GM12878 (cell line): ENCODE results near the gene MACROD2. TPM values are rescaled to one million over a fixed set of nuclear protein-coding genes. Genes with fewer than 3 reads are reported as not detected.

ENCODE experiments used
- ATAC-seq: fragments of 200-7000 bp; cut with Tn5 transposase; 3 replicates; pipeline ENCODE4 v1.9.1; 2020; ENCODE audit warnings: mild to moderate bottlenecking, moderate library complexity
- BruUV-seq: library from RNA; stranded (reverse); fragments of 400-500 nt; replicated peaks from 2 replicates; lab custom pipeline; 2021; lab: Mats Ljungman, UMichigan
- CTCF ChIA-PET: fragments of 300-600 bp; sonication (Branson Sonifier 250); formaldehyde crosslinking; extraction: SDS; loops from one replicate; lab custom pipeline; 2021; ENCODE audit warnings: inconsistent platforms; lab: Yijun Ruan, JAX
- POLR2A ChIA-PET: fragments of 350-600 bp; formaldehyde crosslinking; extraction: SDS; loops from one replicate; lab custom pipeline; 2021; ENCODE audit warnings: inconsistent platforms; lab: Charles Lee
- RAD21 ChIA-PET: fragments of 300-600 bp; sonication (Branson Sonifier 250); formaldehyde crosslinking; loops from one replicate; lab custom pipeline; 2023; ENCODE audit warnings: antibody characterized with exemption; ENCODE audit not compliant: unreplicated experiment; lab: Charles Lee
- SMC1A ChIA-PET: fragments of 300-600 bp; sonication (Branson Sonifier 250); formaldehyde crosslinking; loops from one replicate; lab custom pipeline; 2023; ENCODE audit not compliant: unreplicated experiment, uncharacterized antibody; lab: Charles Lee
- DNase-seq: peaks from one replicate; pipeline ENCODE4 v3.0.0-alpha.2; 2011; ENCODE audit warnings: low read depth, low spot score
- FAIRE-seq: peaks from 3 replicates; lab custom pipeline; 2011; peaks lifted over from hg19 to GRCh38; lab: Jason Lieb, UNC
- H2AFZ ChIP-seq: 2 replicates; pipeline ENCODE4 v1.6.0; 2011; ENCODE audit warnings: low read depth, low read length, control low read depth; ENCODE audit not compliant: control insufficient read depth
- H3K27ac ChIP-seq: 2 replicates; pipeline ENCODE4 v1.5.1; 2011; ENCODE audit warnings: control low read depth; ENCODE audit not compliant: control insufficient read depth, insufficient read depth
- H3K27me3 ChIP-seq, 2 experiments: replicated peaks in 1 of 2; 2 replicates each; pipeline versions ENCODE4 v1.6.0 to v1.6.1; 2011; ENCODE audit warnings: low read length in 1 of 2; ENCODE audit not compliant: control insufficient read depth in 2 of 2, insufficient read depth in 2 of 2
- H3K36me3 ChIP-seq, 2 experiments: 2 replicates each; pipeline ENCODE4 v1.5.1; 2011; ENCODE audit warnings: low read length in 1 of 2; ENCODE audit not compliant: control insufficient read depth in 2 of 2, insufficient read depth in 2 of 2
- H3K4me1 ChIP-seq: 2 replicates; pipeline ENCODE4 v1.6.1; 2011; ENCODE audit warnings: mild to moderate bottlenecking, low read length, moderate library complexity, mixed read lengths; ENCODE audit not compliant: control insufficient read depth, insufficient read depth
- H3K4me2 ChIP-seq: 2 replicates; pipeline ENCODE4 v1.6.0; 2011; ENCODE audit warnings: control low read depth; ENCODE audit not compliant: control insufficient read depth, insufficient read depth
- H3K4me3 ChIP-seq: fragments of 200-600 bp; sonication (generic); 2 replicates; pipeline ENCODE4 v1.5.1; 2016
- H3K79me2 ChIP-seq: 2 replicates; pipeline ENCODE4 v1.6.0; 2011; ENCODE audit warnings: low read length; ENCODE audit not compliant: control insufficient read depth, insufficient read depth
- H3K9ac ChIP-seq: 2 replicates; pipeline ENCODE4 v1.8.0; 2011; ENCODE audit warnings: low read length, control low read depth, mixed read lengths; ENCODE audit not compliant: control insufficient read depth, insufficient read depth
- H3K9me3 ChIP-seq: replicated peaks from 3 replicates; pipeline ENCODE4 v1.5.1; 2011; ENCODE audit warnings: mild to moderate bottlenecking, low read length; ENCODE audit not compliant: control insufficient read depth, insufficient read depth
- H4K20me1 ChIP-seq: 2 replicates; pipeline ENCODE4 v1.6.0; 2011; ENCODE audit not compliant: control insufficient read depth, insufficient read depth
- IKZF2 ChIP-seq, 2 experiments: fragments of 450-650 bp; IDR thresholded peaks; 2 replicates each; pipeline ENCODE4 v1.6.1; 2017; ENCODE audit warnings: mild to moderate bottlenecking in 2 of 2, moderate library complexity in 2 of 2
- KLF5 ChIP-seq: fragments of 450-650 bp; IDR thresholded peaks from 2 replicates; pipeline ENCODE4 v1.6.1; 2014; ENCODE audit warnings: mild to moderate bottlenecking; ENCODE audit not compliant: partially characterized antibody
- MTA2 ChIP-seq: fragments of 450-650 bp; IDR thresholded peaks from 2 replicates; pipeline ENCODE4 v1.6.1; 2016; ENCODE audit warnings: low read depth, mild to moderate bottlenecking, moderate library complexity
- RBBP5 ChIP-seq: fragments of 200-600 bp; sonication (generic); conservative IDR thresholded peaks from 2 replicates; pipeline ENCODE4 v1.6.1; 2016
- SPI1 ChIP-seq: IDR thresholded peaks from 2 replicates; pipeline ENCODE4 v1.6.1; 2011; ENCODE audit warnings: low read depth, mild to moderate bottlenecking, low read length, moderate library complexity, borderline replicate concordance; ENCODE audit not compliant: insufficient read depth
- WGBS: methylation state at CpG from one replicate; pipeline ENCODE4 v1.1.6; 2016; ENCODE audit warnings: low lambda C conversion rate; ENCODE audit not compliant: insufficient replicate concordance, insufficient coverage; ENCODE audit errors: missing lambda C conversion rate; 5-methylcytosine and 5-hydroxymethylcytosine counted together
- in situ Hi-C: fragments of 300-500 bp; cut with MboI; formaldehyde crosslinking; loops from 9 replicates; pipeline ENCODE4 v1.14.3; 2018; ENCODE audit warnings: mixed read lengths
- intact Hi-C: fragments of 100-400 bp; cut with micrococcal nuclease; formaldehyde crosslinking; loops from one replicate; pipeline ENCODE4 v1.14.2; 2022; ENCODE audit not compliant: unreplicated experiment
- polyA plus RNA-seq, 11 experiments: library from polyadenylated mRNA; depleted of rRNA in 4 of 11; unstranded in 6 of 11; stranded (reverse) in 5 of 11; fragments of >200 nt; fragmentation: Nextera tagmentation in 4 of 11; fragmentation: Illumina TruSeq in 1 of 11; extraction: Ambion mirVana in 4 of 11; extraction: Trizol in 1 of 11; gene quantifications; 1 replicate in 1 of 11; 2 replicates in 10 of 11; pipeline versions ENCODE4 v1.2.1 to v1.2.3, GENCODE V29; 2011 to 2016; ENCODE audit warnings: inconsistent platforms in 2 of 11, missing spikeins in 2 of 11, low read depth in 1 of 11
- total RNA-seq, 4 experiments: library from RNA; depleted of rRNA in 3 of 4; stranded (reverse); fragments of >200 nt in 3 of 4; fragmentation: Illumina TruSeq in 1 of 4; extraction: Trizol in 1 of 4; gene quantifications; 2 replicates each; pipeline versions ENCODE4 v1.2.1 to v1.2.3, GENCODE V29; 2013 to 2021
- TF ChIP-seq, protein P1 (sequence below): IDR thresholded peaks from 2 replicates; pipeline ENCODE4 v1.6.1; 2012; ENCODE audit warnings: improper control_type of control experiment, low read depth, low read length; ENCODE audit not compliant: insufficient replicate concordance

Gene MACROD2
- total and polyA plus RNA-seq, 10 of the 15 experiments (the other 5 are each of a cell fraction or from before 2014, with no cell fraction given): 1.1 to 21.5 (median 2.2) TPM

DNA sequence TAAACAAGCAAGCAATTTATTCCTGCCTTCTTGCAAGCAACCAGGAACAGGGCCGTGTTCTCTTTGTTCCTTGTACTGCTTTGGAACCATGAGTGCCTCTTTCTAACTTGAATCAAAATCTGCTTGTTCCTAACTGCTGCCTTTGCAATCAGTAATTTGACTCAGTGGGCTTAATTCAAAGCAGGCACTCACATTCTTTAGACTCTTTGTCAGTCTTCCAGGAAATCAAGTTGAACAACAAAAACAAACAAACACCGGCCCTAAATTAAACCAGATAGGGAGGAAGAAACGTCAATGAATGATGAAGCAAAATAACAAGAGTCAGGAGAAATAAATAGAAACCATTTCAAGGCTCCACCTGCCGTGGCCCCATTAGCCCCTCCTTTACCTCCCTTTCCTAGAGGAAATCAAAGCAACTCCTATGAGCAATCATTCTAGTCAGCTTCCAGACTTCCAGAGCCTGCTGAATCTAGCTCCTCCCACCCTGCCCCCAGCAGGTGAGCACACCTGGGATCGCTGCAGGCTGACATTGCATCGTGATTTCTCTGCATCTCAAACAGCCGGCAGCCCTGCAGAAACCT is 924.3 kb downstream of the MACROD2 start:
- no peak overlapping the region for H3K4me3 ChIP-seq
- H3K9me3 ChIP-seq: no peaks in the 10 kb centered on the region; the same call in 2 of the 3 replicates
- SMC1A ChIA-PET: interaction anchor here (0.9 to 1.2 kb wide), 2 partner anchors 8 to 15 kb away, joined by 3 to 5 read pairs; no protein-coding TSS in a partner anchor
- ATAC-seq (no peak), FAIRE-seq (no peak)
- no peaks in the 10 kb centered on the region for H3K79me2 ChIP-seq
- H3K27ac ChIP-seq: no peak overlapping the region
- no peaks in the 10 kb centered on the region for H3K36me3 ChIP-seq
- TF ChIP-seq IKZF2 (IDR thresholded peaks at IDR 0.05) (no peak), SPI1 (no peak), RBBP5 (no peak), KLF5 (no peak), MTA2 (no peak)
- TF ChIP-seq, protein P1, sequence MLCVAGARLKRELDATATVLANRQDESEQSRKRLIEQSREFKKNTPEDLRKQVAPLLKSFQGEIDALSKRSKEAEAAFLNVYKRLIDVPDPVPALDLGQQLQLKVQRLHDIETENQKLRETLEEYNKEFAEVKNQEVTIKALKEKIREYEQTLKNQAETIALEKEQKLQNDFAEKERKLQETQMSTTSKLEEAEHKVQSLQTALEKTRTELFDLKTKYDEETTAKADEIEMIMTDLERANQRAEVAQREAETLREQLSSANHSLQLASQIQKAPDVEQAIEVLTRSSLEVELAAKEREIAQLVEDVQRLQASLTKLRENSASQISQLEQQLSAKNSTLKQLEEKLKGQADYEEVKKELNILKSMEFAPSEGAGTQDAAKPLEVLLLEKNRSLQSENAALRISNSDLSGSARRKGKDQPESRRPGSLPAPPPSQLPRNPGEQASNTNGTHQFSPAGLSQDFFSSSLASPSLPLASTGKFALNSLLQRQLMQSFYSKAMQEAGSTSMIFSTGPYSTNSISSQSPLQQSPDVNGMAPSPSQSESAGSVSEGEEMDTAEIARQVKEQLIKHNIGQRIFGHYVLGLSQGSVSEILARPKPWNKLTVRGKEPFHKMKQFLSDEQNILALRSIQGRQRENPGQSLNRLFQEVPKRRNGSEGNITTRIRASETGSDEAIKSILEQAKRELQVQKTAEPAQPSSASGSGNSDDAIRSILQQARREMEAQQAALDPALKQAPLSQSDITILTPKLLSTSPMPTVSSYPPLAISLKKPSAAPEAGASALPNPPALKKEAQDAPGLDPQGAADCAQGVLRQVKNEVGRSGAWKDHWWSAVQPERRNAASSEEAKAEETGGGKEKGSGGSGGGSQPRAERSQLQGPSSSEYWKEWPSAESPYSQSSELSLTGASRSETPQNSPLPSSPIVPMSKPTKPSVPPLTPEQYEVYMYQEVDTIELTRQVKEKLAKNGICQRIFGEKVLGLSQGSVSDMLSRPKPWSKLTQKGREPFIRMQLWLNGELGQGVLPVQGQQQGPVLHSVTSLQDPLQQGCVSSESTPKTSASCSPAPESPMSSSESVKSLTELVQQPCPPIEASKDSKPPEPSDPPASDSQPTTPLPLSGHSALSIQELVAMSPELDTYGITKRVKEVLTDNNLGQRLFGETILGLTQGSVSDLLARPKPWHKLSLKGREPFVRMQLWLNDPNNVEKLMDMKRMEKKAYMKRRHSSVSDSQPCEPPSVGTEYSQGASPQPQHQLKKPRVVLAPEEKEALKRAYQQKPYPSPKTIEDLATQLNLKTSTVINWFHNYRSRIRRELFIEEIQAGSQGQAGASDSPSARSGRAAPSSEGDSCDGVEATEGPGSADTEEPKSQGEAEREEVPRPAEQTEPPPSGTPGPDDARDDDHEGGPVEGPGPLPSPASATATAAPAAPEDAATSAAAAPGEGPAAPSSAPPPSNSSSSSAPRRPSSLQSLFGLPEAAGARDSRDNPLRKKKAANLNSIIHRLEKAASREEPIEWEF: no peak
- TF ChIP-seq, all 136 proteins: peak for 0
- no peak overlapping the region for H3K9ac ChIP-seq
- no peaks in the 10 kb centered on the region for H3K4me1 ChIP-seq
- ChIA-PET RAD21 (no interaction called here), CTCF (no interaction called here), POLR2A (no interaction called here)
- in situ Hi-C loops: no loop called here
- no TSS peak for BruUV-seq
- intact Hi-C loops: no loop called here
- H4K20me1 ChIP-seq: no peaks in the 10 kb centered on the region
- peak overlapping the region; percentile 19; the same call in 1 of the 2 replicates for H2AFZ ChIP-seq
- H3K4me2 ChIP-seq: no peak overlapping the region
- no peaks in the 10 kb centered on the region for H3K27me3 ChIP-seq
- WGBS: 31% methylated on average over 7 of the region's 7 CpGs
- DNase-seq: no peak
